NK-92 (cell line): ENCODE measurements around the gene CLTC.

Experiments used
- DNase-seq: peaks from one replicate; lab custom pipeline; 2025; ENCODE audit not compliant: unreplicated experiment; lab: John Stamatoyannopoulos, UW

The CLTC gene

GRCh38 chr17:59678918-59679317 lies 59.2 kb downstream of the CLTC start:
- no peak for DNase-seq

GRCh38 chr17:59680314-59680713 lies 60.6 kb downstream of the CLTC start:
- DNase-seq = no peak

GRCh38 chr17:59683283-59683682 lies 63.6 kb downstream of the CLTC start:
- no peak for DNase-seq

GRCh38 chr17:59684967-59685366 lies 65.3 kb downstream of the CLTC start:
- DNase-seq = no peak

GRCh38 chr17:59688008-59688407 lies 68.3 kb downstream of the CLTC start:
- DNase-seq = no peak

GRCh38 chr17:59688496-59688895 lies 68.8 kb downstream of the CLTC start:
- no peak for DNase-seq

GRCh38 chr17:59693582-59693981 lies 73.9 kb downstream of the CLTC start:
- DNase-seq = no peak

GRCh38 chr17:59694344-59694743 lies 74.6 kb downstream of the CLTC start:
- DNase-seq = no peak

GRCh38 chr17:59695945-59696681 lies 76.4 kb downstream of the CLTC start:
- no peak for DNase-seq

GRCh38 chr17:59696682-59697277 lies 77.1 kb downstream of the CLTC start:
- no peak for DNase-seq

GRCh38 chr17:59698143-59698542 lies 78.4 kb downstream of the CLTC start:
- DNase-seq = no peak

- DNase-seq = no peak
Measured at GRCh38 chr17:59699218-59699617, 79.5 kb downstream of the CLTC start.

- no peak for DNase-seq
Measured at GRCh38 chr17:59699786-59700185, 80.1 kb downstream of the CLTC start.

- no peak for DNase-seq
Measured at GRCh38 chr17:59702304-59702703, 82.6 kb downstream of the CLTC start.

- DNase-seq = peak; percentile 67
Measured at GRCh38 chr17:59707149-59707970, 87.7 kb downstream of the CLTC start, which contains the start of the genes PTRH2 and VMP1. TSS of gene PTRH2 (minus strand) at chr17:59707430. CDS start at chr17:59697978, 9,452 bp downstream. TSS of gene VMP1 (plus strand) at chr17:59707654. CDS start at chr17:59731447, 23,793 bp downstream.

- DNase-seq = no peak
Measured at GRCh38 chr17:59707971-59708430, 88.3 kb downstream of the CLTC start.

- no peak for DNase-seq
Measured at GRCh38 chr17:59711936-59712335, 92.2 kb downstream of the CLTC start.

- DNase-seq = no peak
Measured at GRCh38 chr17:59712862-59713261, 93.2 kb downstream of the CLTC start.

GRCh38 chr17:59714255-59714654 lies 94.6 kb downstream of the CLTC start:
- no peak for DNase-seq

GRCh38 chr17:59716427-59716826 lies 96.7 kb downstream of the CLTC start:
- DNase-seq = no peak

GRCh38 chr17:59719526-59719925 lies 99.8 kb downstream of the CLTC start:
- no peak for DNase-seq

- DNase-seq = no peak
Measured at GRCh38 chr17:59722623-59723022, 102.9 kb downstream of the CLTC start.
